Upper lobe of left lung (tissue), 6 donors: ENCODE data around the gene CHP2. TPM values are rescaled to one million over a fixed set of nuclear protein-coding genes. Genes with fewer than 3 reads are reported as not detected.

Experiments used
- ATAC-seq, 2 donors: fragments of 200-7000 bp; cut with Tn5 transposase; one replicate each; pipeline ENCODE4 v1.9.1; 2022; ENCODE audit warnings: mild to moderate bottlenecking in 2 of 2, moderate library complexity in 2 of 2; ENCODE audit not compliant: low FRiP score in 2 of 2
- DNase-seq, 2 donors: peaks; one replicate each; pipeline ENCODE4 v3.0.0-alpha.2; 2019 to 2020
- H3K27ac ChIP-seq, 4 donors: fragments of 200-600 bp; sonication (generic); one replicate each; pipeline ENCODE4 v1.5.1; 2016 to 2019
- H3K27me3 ChIP-seq, 4 donors: fragments of 200-600 bp; sonication (generic); one replicate each; pipeline ENCODE4 v1.5.1; 2017 to 2019
- H3K36me3 ChIP-seq, 4 donors: fragments of 200-600 bp; sonication (generic); one replicate each; pipeline ENCODE4 v1.5.1; 2016 to 2019
- H3K4me1 ChIP-seq, 4 donors: fragments of 200-600 bp; sonication (generic); one replicate each; pipeline ENCODE4 v1.5.1; 2018 to 2019
- H3K4me3 ChIP-seq, 4 donors: fragments of 200-600 bp; sonication (generic); one replicate each; pipeline ENCODE4 v1.5.1; 2017 to 2019; ENCODE audit warnings: mild to moderate bottlenecking in 2 of 4, moderate library complexity in 1 of 4
- H3K9me3 ChIP-seq, 4 donors: fragments of 200-600 bp; sonication (generic); one replicate each; pipeline ENCODE4 v1.5.1; 2018 to 2019
- CTCF ChIP-seq, 6 experiments: fragments of 450-650 bp in 4 of 6; fragments of 200-600 bp in 2 of 6; sonication (generic) in 2 of 6; IDR thresholded peaks; one replicate each; pipeline ENCODE4 v1.5.1; 2016 to 2019; ENCODE audit warnings: antibody characterized with exemption in 6 of 6
- EP300 ChIP-seq, 4 donors: sonication (generic); formaldehyde crosslinking; IDR thresholded peaks; one replicate each; pipeline ENCODE4 v1.5.1; 2017; ENCODE audit warnings: antibody characterized with exemption in 4 of 4, control low read depth in 2 of 4
- POLR2A ChIP-seq, 4 donors: fragments of 450-650 bp; IDR thresholded peaks; one replicate each; pipeline ENCODE4 v1.5.1; 2016 to 2017; ENCODE audit warnings: antibody characterized with exemption in 4 of 4, mild to moderate bottlenecking in 2 of 4
- POLR2AphosphoS5 ChIP-seq, 2 donors: sonication (generic); formaldehyde crosslinking; IDR thresholded peaks; one replicate each; pipeline ENCODE4 v1.5.1; 2017; ENCODE audit warnings: antibody characterized with exemption in 2 of 2
- WGBS, 2 donors: methylation state at CpG; one replicate each; pipeline ENCODE4 v1.1.5; 2017 to 2018; 5-methylcytosine and 5-hydroxymethylcytosine counted together
- total RNA-seq, 6 donors: library from RNA; depleted of rRNA in 4 of 6; stranded (reverse); fragments of >200 nt in 4 of 6; gene quantifications; one replicate each; pipeline versions ENCODE4 v1.1.0 to v1.2.1, GENCODE V29; 2016 to 2021
- donor health status: DM: no; HTN: no; CAD: no; lungs with moderate emphysema.
- donor health status: DM: no; HTN: yes; CAD: no; lungs with severe emphysema.

The CHP2 gene
- total RNA-seq, 6 donors from 2014 or later, result 0.20 to 5.2 TPM; not detected in 4

GRCh38 chr16:23786964-23787561 is 32.2 kb downstream of the CHP2 start:
- TF ChIP-seq CTCF (IDR thresholded peaks at IDR 0.05) (no peak), POLR2A (IDR thresholded peaks at IDR 0.05) (no peak), EP300 (IDR thresholded peaks at IDR 0.05) (no peak), POLR2AphosphoS5 (IDR thresholded peaks at IDR 0.05) (no peak)
- Histone ChIP-seq H3K4me1 (no peaks in the 10 kb centered on the region), H3K4me3 (no peak overlapping the region), H3K36me3 (no peaks in the 10 kb centered on the region), H3K27me3 (no peaks in the 10 kb centered on the region), H3K27ac (no peak overlapping the region), H3K9me3 (no peaks in the 10 kb centered on the region)
- DNase-seq, result no peak
- 34 to 38% methylated on average over 6 of the region's 6 CpGs for WGBS, 2 donors
- ATAC-seq, result no peak

DNA sequence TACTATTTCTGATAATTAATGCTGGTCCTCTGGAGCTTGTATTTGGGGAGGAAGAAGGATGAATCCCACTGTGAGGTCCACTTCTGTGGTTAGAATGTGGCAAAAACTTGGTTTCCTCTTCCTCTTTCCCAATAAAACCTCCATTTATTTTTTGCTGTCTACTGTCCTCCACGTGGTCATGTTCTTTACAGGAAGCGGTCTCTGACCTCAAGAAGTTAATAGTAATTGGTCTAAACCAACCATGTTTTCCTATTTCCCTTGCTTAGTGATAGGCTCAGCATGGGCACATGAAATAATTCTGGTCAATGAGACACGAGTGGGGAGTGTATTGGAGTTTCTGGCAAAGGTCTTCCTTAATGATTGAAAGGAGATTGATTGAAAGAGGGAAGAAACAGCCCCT is 33.9 kb downstream of the CHP2 start:
- H3K4me1 ChIP-seq, result no peaks in the 10 kb centered on the region
- DNase-seq (no peak), ATAC-seq (peak in 1 of 2 donors; percentile 41)
- TF ChIP-seq POLR2AphosphoS5 (IDR thresholded peaks at IDR 0.05), result no peak
- no peak for TF ChIP-seq EP300 (IDR thresholded peaks at IDR 0.05)
- no peak for TF ChIP-seq POLR2A (IDR thresholded peaks at IDR 0.05)
- TF ChIP-seq CTCF (IDR thresholded peaks at IDR 0.05), result no peak
- H3K9me3 ChIP-seq, result no peaks in the 10 kb centered on the region
- H3K36me3 ChIP-seq, result no peaks in the 10 kb centered on the region
- no peak overlapping the region for H3K27ac ChIP-seq
- no peak overlapping the region for H3K4me3 ChIP-seq
- whole genome bisulfite sequencing, 2 donors, result 50 to 58% methylated on average over 3 of the region's 3 CpGs
- H3K27me3 ChIP-seq, result no peaks in the 10 kb centered on the region

GRCh38 chr16:23795378-23795777 is 40.6 kb downstream of the CHP2 start:
- no peaks in the 10 kb centered on the region for H3K27me3 ChIP-seq
- ATAC-seq (no peak), DNase-seq (no peak)
- no peak overlapping the region for H3K27ac ChIP-seq
- 88% methylated on average over 6 of the region's 6 CpGs for WGBS, 2 donors
- no peaks in the 10 kb centered on the region for H3K36me3 ChIP-seq
- H3K9me3 ChIP-seq, result no peaks in the 10 kb centered on the region
- H3K4me3 ChIP-seq, result no peak overlapping the region
- no peaks in the 10 kb centered on the region for H3K4me1 ChIP-seq
- TF ChIP-seq EP300 (IDR thresholded peaks at IDR 0.05) (no peak), CTCF (IDR thresholded peaks at IDR 0.05) (no peak), POLR2AphosphoS5 (IDR thresholded peaks at IDR 0.05) (no peak), POLR2A (IDR thresholded peaks at IDR 0.05) (no peak)

- no peaks in the 10 kb centered on the region for H3K27me3 ChIP-seq
- no peaks in the 10 kb centered on the region for H3K36me3 ChIP-seq
- no peaks in the 10 kb centered on the region for H3K9me3 ChIP-seq
- 75 to 91% methylated on average over 2 of the region's 2 CpGs for WGBS, 2 donors
- DNase-seq (no peak), ATAC-seq (no peak)
- H3K4me3 ChIP-seq, result no peak overlapping the region
- H3K4me1 ChIP-seq, result no peaks in the 10 kb centered on the region
- H3K27ac ChIP-seq, result no peak overlapping the region
- TF ChIP-seq EP300 (IDR thresholded peaks at IDR 0.05) (no peak), POLR2A (IDR thresholded peaks at IDR 0.05) (no peak), POLR2AphosphoS5 (IDR thresholded peaks at IDR 0.05) (no peak), CTCF (IDR thresholded peaks at IDR 0.05) (no peak)
Measured at GRCh38 chr16:23796941-23797340, 42.1 kb downstream of the CHP2 start.

- no peak overlapping the region for H3K27ac ChIP-seq
- ATAC-seq (peak; percentile 71 to 77), DNase-seq (peak in 1 of 2 donors; percentile 77)
- peaks cover 0 to 11% (median 3%) of the 10 kb centered on the region in 4 donors for H3K4me1 ChIP-seq
- TF ChIP-seq CTCF (IDR thresholded peaks at IDR 0.05), result peak; percentile 40 to 82 (median 65)
- TF ChIP-seq POLR2A (IDR thresholded peaks at IDR 0.05), result no peak
- H3K27me3 ChIP-seq, result no peaks in the 10 kb centered on the region
- 10 to 13% methylated on average over 4 to 5 of the region's 5 CpGs for WGBS, 2 donors
- H3K36me3 ChIP-seq, result no peaks in the 10 kb centered on the region
- H3K4me3 ChIP-seq, result no peak overlapping the region
- no peaks in the 10 kb centered on the region for H3K9me3 ChIP-seq
Measured at GRCh38 chr16:23801378-23801777, 46.6 kb downstream of the CHP2 start.
